ENCODE results near the gene HTR1B. TPM values are rescaled to one million over a fixed set of nuclear protein-coding genes. Genes with fewer than 3 reads are reported as not detected.
A peak's percentile ranks its signal among the peaks of the same experiment; 100 is the strongest.

Gene HTR1B
- total RNA-seq, 1 donor from 2014 or later, result 0.26 TPM

DNA sequence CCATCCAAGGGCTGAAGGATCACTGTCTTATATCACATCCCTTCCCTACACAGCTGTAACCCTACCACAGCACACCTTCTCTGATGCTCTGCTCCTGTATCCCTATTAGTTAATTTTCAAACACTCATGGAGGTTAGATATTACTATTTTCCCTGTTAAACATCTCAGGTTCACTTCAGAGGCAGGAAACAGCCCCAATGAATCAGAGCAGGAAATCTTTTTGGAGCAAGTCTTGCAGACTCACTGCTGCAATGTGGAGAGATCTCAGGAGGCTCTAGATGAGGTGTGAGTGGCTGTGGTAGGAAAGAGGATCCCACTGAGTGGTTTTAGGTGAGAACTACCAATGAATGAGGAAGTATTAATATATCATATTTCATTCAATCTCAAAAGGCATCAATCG lies 19.7 kb upstream of the HTR1B start:
- Histone ChIP-seq H3K27me3 (ENCODE audit: control insufficient read depth, insufficient read depth, low read length) (no peaks in the 10 kb centered on the region), H3K36me3 (ENCODE audit: control insufficient read depth, insufficient read depth, low read length) (no peaks in the 10 kb centered on the region), H3K4me3 (ENCODE audit: low read depth, low read length) (no peak overlapping the region)
- TF ChIP-seq, protein P1, sequence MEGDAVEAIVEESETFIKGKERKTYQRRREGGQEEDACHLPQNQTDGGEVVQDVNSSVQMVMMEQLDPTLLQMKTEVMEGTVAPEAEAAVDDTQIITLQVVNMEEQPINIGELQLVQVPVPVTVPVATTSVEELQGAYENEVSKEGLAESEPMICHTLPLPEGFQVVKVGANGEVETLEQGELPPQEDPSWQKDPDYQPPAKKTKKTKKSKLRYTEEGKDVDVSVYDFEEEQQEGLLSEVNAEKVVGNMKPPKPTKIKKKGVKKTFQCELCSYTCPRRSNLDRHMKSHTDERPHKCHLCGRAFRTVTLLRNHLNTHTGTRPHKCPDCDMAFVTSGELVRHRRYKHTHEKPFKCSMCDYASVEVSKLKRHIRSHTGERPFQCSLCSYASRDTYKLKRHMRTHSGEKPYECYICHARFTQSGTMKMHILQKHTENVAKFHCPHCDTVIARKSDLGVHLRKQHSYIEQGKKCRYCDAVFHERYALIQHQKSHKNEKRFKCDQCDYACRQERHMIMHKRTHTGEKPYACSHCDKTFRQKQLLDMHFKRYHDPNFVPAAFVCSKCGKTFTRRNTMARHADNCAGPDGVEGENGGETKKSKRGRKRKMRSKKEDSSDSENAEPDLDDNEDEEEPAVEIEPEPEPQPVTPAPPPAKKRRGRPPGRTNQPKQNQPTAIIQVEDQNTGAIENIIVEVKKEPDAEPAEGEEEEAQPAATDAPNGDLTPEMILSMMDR (IDR thresholded peaks at IDR 0.05; ENCODE audit: insufficient read depth, low read length, severe bottlenecking), result no peak
- FAIRE-seq, result no peak
- DNase-seq (ENCODE audit: low read depth), result peak; percentile 23

DNA sequence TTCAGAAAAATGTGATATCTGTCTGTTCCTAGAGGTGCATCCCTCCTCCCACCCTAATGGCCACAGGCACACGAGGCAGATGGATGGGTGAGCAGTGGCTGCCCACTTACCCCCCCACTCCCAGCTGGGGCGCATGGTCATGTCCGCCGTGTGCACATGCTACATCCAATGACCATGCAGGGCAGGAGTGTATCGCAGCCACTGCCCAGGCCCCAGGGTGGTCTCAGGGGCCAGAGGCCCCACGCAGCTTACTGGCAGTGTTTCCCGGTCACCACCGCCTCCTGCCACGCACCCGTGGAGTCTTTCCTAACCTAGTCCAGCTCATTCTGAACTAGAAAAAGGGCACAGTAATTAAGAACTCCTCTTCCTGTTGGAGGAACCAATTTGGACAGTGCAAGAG lies 11.7 kb upstream of the HTR1B start:
- no peak overlapping the region for H3K4me3 ChIP-seq (ENCODE audit: low read depth, low read length)
- no peaks in the 10 kb centered on the region for H3K27me3 ChIP-seq (ENCODE audit: control insufficient read depth, insufficient read depth, low read length)
- DNase-seq (ENCODE audit: low read depth) (no peak), FAIRE-seq (no peak)
- TF ChIP-seq, protein P1 (IDR thresholded peaks at IDR 0.05; ENCODE audit: insufficient read depth, low read length, severe bottlenecking), result no peak
- no peaks in the 10 kb centered on the region for H3K36me3 ChIP-seq (ENCODE audit: control insufficient read depth, insufficient read depth, low read length)

DNA sequence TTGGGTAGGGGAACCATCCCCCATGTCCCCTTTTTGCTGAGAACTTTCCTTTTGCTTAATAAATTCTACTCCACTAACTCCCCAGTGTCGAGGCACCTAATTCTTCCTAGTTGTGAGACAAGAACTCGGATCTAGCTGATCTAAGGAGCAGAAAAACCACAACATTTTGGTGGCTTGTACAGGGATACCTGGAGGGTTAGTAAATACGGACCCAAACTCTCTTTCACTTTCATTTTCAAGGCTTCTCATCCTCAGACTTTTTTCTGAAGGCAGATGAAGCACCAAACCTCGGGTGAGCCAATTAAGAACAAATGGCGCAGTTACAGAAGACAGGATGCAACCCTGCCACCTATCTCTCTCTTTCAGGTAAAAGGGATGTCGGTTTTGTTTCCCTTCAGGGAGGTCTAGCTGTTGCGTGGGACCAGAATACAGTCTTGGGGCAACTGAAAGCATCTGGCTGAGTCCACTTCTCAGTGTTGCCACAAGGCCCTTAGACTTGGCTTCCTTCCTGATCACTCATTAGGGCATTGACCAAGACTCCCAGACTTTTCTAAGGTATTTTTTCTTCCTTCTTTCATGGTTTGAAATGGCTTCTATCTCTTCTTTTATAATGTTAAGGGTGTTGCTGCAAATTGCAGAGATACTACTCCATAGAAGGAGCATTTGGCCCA lies 11.1 kb upstream of the HTR1B start:
- H3K4me3 ChIP-seq (ENCODE audit: low read depth, low read length), result no peak overlapping the region
- no peaks in the 10 kb centered on the region for H3K36me3 ChIP-seq (ENCODE audit: control insufficient read depth, insufficient read depth, low read length)
- no peaks in the 10 kb centered on the region for H3K27me3 ChIP-seq (ENCODE audit: control insufficient read depth, insufficient read depth, low read length)
- DNase-seq (ENCODE audit: low read depth) (no peak), FAIRE-seq (no peak)
- TF ChIP-seq, protein P1 (IDR thresholded peaks at IDR 0.05; ENCODE audit: insufficient read depth, low read length, severe bottlenecking), result no peak

DNA sequence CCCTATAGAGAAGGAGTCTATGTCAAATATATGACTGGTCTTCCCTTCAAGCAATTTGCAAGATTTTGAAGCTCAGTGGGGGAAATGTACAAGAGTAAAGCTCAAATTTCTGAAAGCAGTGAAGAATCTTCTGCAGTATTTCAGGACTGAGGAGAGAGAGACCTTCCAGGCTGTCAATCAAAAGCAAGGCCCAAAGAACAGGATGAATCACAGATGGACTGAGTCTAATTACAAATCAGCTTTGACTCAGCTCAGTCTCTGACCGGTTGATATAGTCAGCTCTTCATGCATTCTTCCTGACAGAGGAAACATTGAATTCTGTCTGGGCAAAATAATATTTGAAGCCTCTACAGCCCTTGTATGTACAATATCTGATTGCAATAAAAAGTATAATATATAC lies 7.7 kb upstream of the HTR1B start:
- peak; percentile 77 for DNase-seq (ENCODE audit: low read depth)
- Histone ChIP-seq H3K27me3 (ENCODE audit: control insufficient read depth, insufficient read depth, low read length) (no peaks in the 10 kb centered on the region), H3K4me3 (ENCODE audit: low read depth, low read length) (no peak overlapping the region), H3K36me3 (ENCODE audit: control insufficient read depth, insufficient read depth, low read length) (no peaks in the 10 kb centered on the region)
- TF ChIP-seq, protein P1 (IDR thresholded peaks at IDR 0.05; ENCODE audit: insufficient read depth, low read length, severe bottlenecking), result no peak
- FAIRE-seq, result no peak

DNA sequence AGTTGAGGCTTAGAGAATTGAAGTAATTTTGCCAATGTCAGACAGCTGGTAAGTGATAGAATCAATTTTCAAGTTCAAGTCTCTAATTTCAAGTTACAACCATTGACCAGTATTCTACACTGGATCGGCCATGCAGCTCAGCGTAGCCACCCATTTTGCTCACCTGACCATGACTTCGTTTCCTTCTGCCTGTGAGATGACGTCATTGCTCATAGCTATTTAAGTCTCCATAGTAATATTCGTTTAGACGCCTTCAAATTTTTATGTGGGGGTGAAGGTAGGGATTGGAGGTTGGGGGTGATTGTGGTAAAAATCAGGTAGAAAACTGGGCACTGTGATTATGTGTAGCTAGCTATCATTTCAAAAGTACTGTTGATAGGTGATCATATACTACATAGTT lies 5.6 kb upstream of the HTR1B start:
- DNase-seq (ENCODE audit: low read depth), result no peak
- Histone ChIP-seq H3K27me3 (ENCODE audit: control insufficient read depth, insufficient read depth, low read length) (peaks cover 4% of the 10 kb centered on the region), H3K4me3 (ENCODE audit: low read depth, low read length) (no peak overlapping the region), H3K36me3 (ENCODE audit: control insufficient read depth, insufficient read depth, low read length) (no peaks in the 10 kb centered on the region)
- no peak for FAIRE-seq
- TF ChIP-seq, protein P1 (IDR thresholded peaks at IDR 0.05; ENCODE audit: insufficient read depth, low read length, severe bottlenecking), result no peak
